ENCODE results near the gene TTLL3. TPM values are rescaled to one million over a fixed set of nuclear protein-coding genes. Genes with fewer than 3 reads are reported as not detected.

The TTLL3 gene
- total RNA-seq, 2 donors from 2014 or later, result 21.6 to 35.0 TPM

DNA sequence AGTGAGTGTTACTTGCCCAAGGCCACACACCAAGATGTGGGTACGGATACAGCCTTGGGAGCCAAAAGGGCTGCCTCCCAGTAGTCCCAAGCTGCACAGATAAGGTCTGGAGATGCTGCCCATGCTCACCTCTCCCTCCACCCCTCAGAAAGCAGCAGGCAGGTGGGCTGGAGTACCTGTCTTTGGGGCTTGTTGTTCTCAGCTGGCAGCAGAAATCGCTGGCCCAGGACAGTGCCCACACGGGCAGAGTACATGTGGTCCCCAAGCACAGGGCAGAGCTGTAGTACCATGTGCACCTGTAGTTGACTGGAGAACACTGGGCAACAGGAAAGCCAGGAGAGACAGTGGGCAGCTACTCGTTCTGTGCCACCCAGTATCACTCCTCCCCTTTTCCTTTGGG, 28.8 kb downstream of the TTLL3 start:
- Mint-ChIP-seq H3K27me3 (ENCODE audit: insufficient read depth) (no peaks in the 10 kb centered on the region), H3K9me3 (no peaks in the 10 kb centered on the region), H3K27ac (no peak overlapping the region), H3K36me3 (ENCODE audit: low read depth) (peaks cover 50% of the 10 kb centered on the region), H3K4me1 (no peaks in the 10 kb centered on the region), H3K4me3 (no peak overlapping the region)
- Histone ChIP-seq H3K9me3 (ENCODE audit: control insufficient read depth, low read length) (no peaks in the 10 kb centered on the region), H3K36me3 (ENCODE audit: control insufficient read depth, insufficient read depth, low read length) (peaks cover 38% of the 10 kb centered on the region), H3K4me3 (ENCODE audit: low read length) (no peak overlapping the region), H3K27me3 (ENCODE audit: control insufficient read depth, insufficient read depth, low read length, poor library complexity, severe bottlenecking) (no peaks in the 10 kb centered on the region), H3K27ac (ENCODE audit: low read depth, low read length) (no peak overlapping the region), H3K4me1 (ENCODE audit: control insufficient read depth, insufficient read depth, low read length) (no peaks in the 10 kb centered on the region), H3K9ac (ENCODE audit: extremely low read depth, low read length, poor library complexity, severe bottlenecking) (no peak overlapping the region)
- TF ChIP-seq CTCF (conservative IDR thresholded peaks at IDR 0.05), result no peak
- 89 to 92% methylated on average over 2 to 4 of the region's 4 CpGs for WGBS, 2 experiments (ENCODE audit: insufficient coverage in 1 of 2, insufficient read length in 1 of 2)
- DNase-seq, result no peak

DNA sequence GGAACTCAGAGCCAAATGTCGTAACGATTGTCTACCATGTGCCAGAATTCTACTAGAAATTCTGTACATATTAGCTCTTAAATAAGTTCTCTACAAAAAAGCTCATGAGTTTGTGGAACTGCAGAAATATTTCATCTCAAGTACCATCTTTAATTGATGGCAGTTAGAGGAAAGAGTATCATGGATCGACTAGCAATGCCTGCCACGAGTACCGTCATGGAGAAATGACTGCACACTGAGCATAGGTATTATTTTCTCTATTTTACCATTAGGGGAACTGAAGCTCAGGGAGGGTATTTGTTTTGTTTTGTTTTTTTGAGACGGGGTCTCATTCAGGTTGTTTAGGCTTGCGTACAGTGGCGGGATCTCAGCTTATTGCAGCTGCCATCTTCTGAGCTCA, 31.0 kb downstream of the TTLL3 start:
- 84 to 92% methylated on average over 2 to 8 of the region's 8 CpGs for WGBS, 2 experiments (ENCODE audit: insufficient coverage in 1 of 2, insufficient read length in 1 of 2)
- no peak for TF ChIP-seq CTCF (conservative IDR thresholded peaks at IDR 0.05)
- Histone ChIP-seq H3K27me3 (ENCODE audit: control insufficient read depth, insufficient read depth, low read length, poor library complexity, severe bottlenecking) (no peaks in the 10 kb centered on the region), H3K4me3 (ENCODE audit: low read length) (no peak overlapping the region), H3K9me3 (ENCODE audit: control insufficient read depth, low read length) (no peaks in the 10 kb centered on the region), H3K27ac (ENCODE audit: low read depth, low read length) (no peak overlapping the region), H3K4me1 (ENCODE audit: control insufficient read depth, insufficient read depth, low read length) (no peaks in the 10 kb centered on the region), H3K9ac (ENCODE audit: extremely low read depth, low read length, poor library complexity, severe bottlenecking) (no peak overlapping the region), H3K36me3 (ENCODE audit: control insufficient read depth, insufficient read depth, low read length) (peaks cover 30% of the 10 kb centered on the region)
- Mint-ChIP-seq H3K36me3 (ENCODE audit: low read depth) (peaks cover 39% of the 10 kb centered on the region), H3K27ac (no peak overlapping the region), H3K4me1 (no peaks in the 10 kb centered on the region), H3K4me3 (no peak overlapping the region), H3K27me3 (ENCODE audit: insufficient read depth) (no peaks in the 10 kb centered on the region), H3K9me3 (no peaks in the 10 kb centered on the region)
- no peak for DNase-seq

GRCh38 chr3:9843715-9844438, 33.8 kb downstream of the TTLL3 start, which contains the start of gene RPUSD3:
RPUSD3 (minus strand) TSS chr3:9844008; CDS start chr3:9843990, 18 bp downstream.
- Histone ChIP-seq H3K27me3 (ENCODE audit: control insufficient read depth, insufficient read depth, low read length, poor library complexity, severe bottlenecking) (no peaks in the 10 kb centered on the region), H3K36me3 (ENCODE audit: control insufficient read depth, insufficient read depth, low read length) (peaks cover 21% of the 10 kb centered on the region), H3K9me3 (ENCODE audit: control insufficient read depth, low read length) (no peaks in the 10 kb centered on the region), H3K4me3 (ENCODE audit: low read length) (peak within 1 kb of the TSS; percentile 94), H3K9ac (ENCODE audit: extremely low read depth, low read length, poor library complexity, severe bottlenecking) (peak within 1 kb of the TSS; percentile 63), H3K27ac (ENCODE audit: low read depth, low read length) (no peak within 1 kb of the TSS), H3K4me1 (ENCODE audit: control insufficient read depth, insufficient read depth, low read length) (no peaks in the 10 kb centered on the region)
- no peak for TF ChIP-seq CTCF (conservative IDR thresholded peaks at IDR 0.05)
- WGBS, 2 experiments (ENCODE audit: insufficient coverage in 1 of 2, insufficient read length in 1 of 2), result 4 to 6% methylated on average over 32 to 42 of the region's 42 CpGs
- H3K4me3 Mint-ChIP-seq, result peak within 1 kb of the TSS; percentile 95
- H3K27ac Mint-ChIP-seq, result peak within 1 kb of the TSS; percentile 91
- no peaks in the 10 kb centered on the region for H3K27me3 Mint-ChIP-seq (ENCODE audit: insufficient read depth)
- H3K9me3 Mint-ChIP-seq, result no peaks in the 10 kb centered on the region
- no peaks in the 10 kb centered on the region for H3K4me1 Mint-ChIP-seq
- H3K36me3 Mint-ChIP-seq (ENCODE audit: low read depth), result peaks cover 28% of the 10 kb centered on the region
- DNase-seq, result peak; percentile 99

Data from endodermal cell (in vitro differentiated cells).